ENCODE measurements around the gene ZBTB42. TPM values are rescaled to one million over a fixed set of nuclear protein-coding genes. Genes with fewer than 3 reads are reported as not detected.
A peak's percentile ranks its signal among the peaks of the same experiment; 100 is the strongest.

The ZBTB42 gene
- total RNA-seq: 5.3 TPM
- long read RNA-seq, transcript ZBTB42-201 (1 exons, 3,800 nt): major isoform, 12 of 13 reads
- long read RNA-seq, partial matches to known transcripts: 0 of 13 reads
- long read RNA-seq, other reads (novel, unspliced or antisense): 1 of 13 reads

- ATAC-seq (peak; percentile 50), DNase-seq (peak; percentile 64)
- intact Hi-C loops (cut with micrococcal nuclease): no loop called here
Measured at GRCh38 chr14:104800771-104801519, at the start of gene ZBTB42. TSS of gene ZBTB42 (plus strand) at chr14:104801101. CDS start at chr14:104801198, 97 bp downstream.

GRCh38 chr14:104751539-104752422, 49.1 kb upstream of the ZBTB42 start:
- no peak for ATAC-seq
- intact Hi-C loops (cut with micrococcal nuclease): no loop called here
- peak; percentile 55 for DNase-seq

GRCh38 chr14:104752423-104752734, 48.5 kb upstream of the ZBTB42 start:
- DNase-seq: no peak
- intact Hi-C loops (cut with micrococcal nuclease): no loop called here
- no peak for ATAC-seq

- peak; percentile 95 for ATAC-seq
- peak; percentile 100 for DNase-seq
- intact Hi-C loops (cut with micrococcal nuclease): no loop called here
Measured at GRCh38 chr14:104752735-104753527, 48.0 kb upstream of the ZBTB42 start, which contains the start of gene SIVA1. TSS of gene SIVA1 (plus strand) at chr14:104753147. CDS start at chr14:104753202, 55 bp downstream.

- DNase-seq (peak; percentile 54), ATAC-seq (peak; percentile 1)
- intact Hi-C loops (cut with micrococcal nuclease): no loop called here
Measured at GRCh38 chr14:104753528-104754212, 47.2 kb upstream of the ZBTB42 start.

- intact Hi-C loops (cut with micrococcal nuclease): no loop called here
Measured at GRCh38 chr14:104754213-104754851, 46.6 kb upstream of the ZBTB42 start.

GRCh38 chr14:104755621-104756020, 45.3 kb upstream of the ZBTB42 start:
- intact Hi-C loops (cut with micrococcal nuclease): no loop called here
- DNase-seq: peak; percentile 26
- ATAC-seq: no peak

More at GRCh38 chr14:104754213-104754851, 46.6 kb upstream of the ZBTB42 start:
- peak; percentile 23 for DNase-seq
- no peak for ATAC-seq

- intact Hi-C loops (cut with micrococcal nuclease): no loop called here
- DNase-seq (peak; percentile 22), ATAC-seq (no peak)
Measured at GRCh38 chr14:104756477-104757237, 44.2 kb upstream of the ZBTB42 start.

GRCh38 chr14:104757238-104757585, 43.7 kb upstream of the ZBTB42 start:
- intact Hi-C loops (cut with micrococcal nuclease): no loop called here
- ATAC-seq (no peak), DNase-seq (no peak)

- no peak for DNase-seq
- no peak for ATAC-seq
- intact Hi-C loops (cut with micrococcal nuclease): no loop called here
Measured at GRCh38 chr14:104757681-104758392, 43.1 kb upstream of the ZBTB42 start.

GRCh38 chr14:104758981-104759969, 41.6 kb upstream of the ZBTB42 start:
- ATAC-seq: no peak
- DNase-seq: peak; percentile 10
- intact Hi-C loops (cut with micrococcal nuclease): no loop called here

- intact Hi-C loops (cut with micrococcal nuclease): loop anchor here (10.0 kb wide), 1 partner anchor 59 kb away; no protein-coding TSS in a partner anchor
- ATAC-seq: no peak
- no peak for DNase-seq
Measured at GRCh38 chr14:104765517-104765916, 35.4 kb upstream of the ZBTB42 start.

- intact Hi-C loops (cut with micrococcal nuclease): loop anchor here (10.0 kb wide), 1 partner anchor 58 kb away; no protein-coding TSS in a partner anchor
- DNase-seq (no peak), ATAC-seq (no peak)
Measured at GRCh38 chr14:104766256-104766862, 34.5 kb upstream of the ZBTB42 start.

- intact Hi-C loops (cut with micrococcal nuclease): loop anchor here (10.0 kb wide), 1 partner anchor 58 kb away; no protein-coding TSS in a partner anchor
- DNase-seq (no peak), ATAC-seq (no peak)
Measured at GRCh38 chr14:104766863-104767633, 33.9 kb upstream of the ZBTB42 start.

GRCh38 chr14:104767634-104767918, 33.3 kb upstream of the ZBTB42 start:
- no peak for ATAC-seq
- intact Hi-C loops (cut with micrococcal nuclease): loop anchor here (10.0 kb wide), 1 partner anchor 57 kb away; no protein-coding TSS in a partner anchor
- no peak for DNase-seq

Data from left ventricle myocardium superior (tissue), 1 donor.